ENCODE results near the gene ARF1. TPM values are rescaled to one million over a fixed set of nuclear protein-coding genes. Genes with fewer than 3 reads are reported as not detected.

Gene ARF1
- total RNA-seq, 1 experiment from 2014 or later: 595 TPM

- Histone ChIP-seq H4K20me1 (ENCODE audit: insufficient read depth) (no peaks in the 10 kb centered on the region), H3K4me2 (no peak overlapping the region), H3K4me3 (no peak overlapping the region), H3K4me1 (replicated peaks; ENCODE audit: insufficient read depth) (peaks cover 38% of the 10 kb centered on the region), H3K9me2 (ENCODE audit: insufficient read depth) (no peaks in the 10 kb centered on the region), H3K9me3 (ENCODE audit: insufficient read depth, low read depth) (no peaks in the 10 kb centered on the region), H3K79me2 (ENCODE audit: low read depth) (no peaks in the 10 kb centered on the region), H3K36me3 (ENCODE audit: low read depth) (no peaks in the 10 kb centered on the region), H3K27me3 (ENCODE audit: insufficient read depth, low read depth) (no peaks in the 10 kb centered on the region), H3F3A (ENCODE audit: insufficient read depth, low read depth) (peaks cover 35% of the 10 kb centered on the region), H3K27ac (no peak overlapping the region), H2AFZ (no peak overlapping the region)
- no TSS peak for BruUV-seq (replicated peaks)
- DNase-seq: no peak
- CTCF ChIA-PET: interaction anchor here (0.9 kb wide), 1 partner anchor 45 kb away, joined by 3 read pairs; no protein-coding TSS in a partner anchor
- POLR2A ChIA-PET (ENCODE audit: unreplicated experiment): no interaction called here
- no peak for TF ChIP-seq CTCF (conservative IDR thresholded peaks at IDR 0.05)
- TF ChIP-seq EZH2 (IDR thresholded peaks at IDR 0.05; ENCODE audit: low read depth): no peak
- intact Hi-C loops (cut with micrococcal nuclease; ENCODE audit: unreplicated experiment): no loop called here
Observed at GRCh38 chr1:228048659-228049298, 33.7 kb upstream of the ARF1 start.

GRCh38 chr1:228050571-228051231, 31.8 kb upstream of the ARF1 start:
- Histone ChIP-seq H3K4me2 (no peak overlapping the region), H3F3A (ENCODE audit: insufficient read depth, low read depth) (peaks cover 16% of the 10 kb centered on the region), H4K20me1 (ENCODE audit: insufficient read depth) (no peaks in the 10 kb centered on the region), H3K27ac (no peak overlapping the region), H3K4me1 (replicated peaks; ENCODE audit: insufficient read depth) (peaks cover 23% of the 10 kb centered on the region), H3K9me3 (ENCODE audit: insufficient read depth, low read depth) (no peaks in the 10 kb centered on the region), H3K36me3 (ENCODE audit: low read depth) (no peaks in the 10 kb centered on the region), H2AFZ (no peak overlapping the region), H3K27me3 (ENCODE audit: insufficient read depth, low read depth) (no peaks in the 10 kb centered on the region), H3K79me2 (ENCODE audit: low read depth) (no peaks in the 10 kb centered on the region), H3K9me2 (ENCODE audit: insufficient read depth) (no peaks in the 10 kb centered on the region), H3K4me3 (no peak overlapping the region)
- BruUV-seq (replicated peaks): no TSS peak
- CTCF ChIA-PET: no interaction called here
- intact Hi-C loops (cut with micrococcal nuclease; ENCODE audit: unreplicated experiment): no loop called here
- no peak for DNase-seq
- POLR2A ChIA-PET (ENCODE audit: unreplicated experiment): interaction anchor here (0.6 kb wide), 1 partner anchor 159 kb away, joined by 4 read pairs; no protein-coding TSS in a partner anchor
- TF ChIP-seq EZH2 (IDR thresholded peaks at IDR 0.05; ENCODE audit: low read depth) (no peak), CTCF (conservative IDR thresholded peaks at IDR 0.05) (no peak)

- no TSS peak for BruUV-seq (replicated peaks)
- H3K4me1 ChIP-seq (replicated peaks; ENCODE audit: insufficient read depth): peaks cover 22% of the 10 kb centered on the region
- H4K20me1 ChIP-seq (ENCODE audit: insufficient read depth): no peaks in the 10 kb centered on the region
- POLR2A ChIA-PET (ENCODE audit: unreplicated experiment): interaction anchor here (0.6 kb wide), 1 partner anchor 8 kb away, joined by 6 read pairs; no protein-coding TSS in a partner anchor
- no peaks in the 10 kb centered on the region for H3K9me2 ChIP-seq (ENCODE audit: insufficient read depth)
- intact Hi-C loops (cut with micrococcal nuclease; ENCODE audit: unreplicated experiment): no loop called here
- DNase-seq: no peak
- CTCF ChIA-PET: interaction anchor here (0.6 kb wide), 1 partner anchor 52 kb away, joined by 3 read pairs; the partner anchor contains the start of gene WNT3A
- no peak overlapping the region for H3K4me2 ChIP-seq
- H3K36me3 ChIP-seq (ENCODE audit: low read depth): no peaks in the 10 kb centered on the region
- H3K79me2 ChIP-seq (ENCODE audit: low read depth): no peaks in the 10 kb centered on the region
- H3K27ac ChIP-seq: no peak overlapping the region
- H3F3A ChIP-seq (ENCODE audit: insufficient read depth, low read depth): peaks cover 30% of the 10 kb centered on the region
- TF ChIP-seq EZH2 (IDR thresholded peaks at IDR 0.05; ENCODE audit: low read depth) (no peak), CTCF (conservative IDR thresholded peaks at IDR 0.05) (no peak)
- H3K9me3 ChIP-seq (ENCODE audit: insufficient read depth, low read depth): no peaks in the 10 kb centered on the region
- no peaks in the 10 kb centered on the region for H3K27me3 ChIP-seq (ENCODE audit: insufficient read depth, low read depth)
- no peak overlapping the region for H2AFZ ChIP-seq
- H3K4me3 ChIP-seq: no peak overlapping the region
Observed at GRCh38 chr1:228058172-228058948, 24.1 kb upstream of the ARF1 start.

Measured in PC-9 (cell line).